HK-2 (cell line): Measurements from ENCODE around the gene ABHD14A.

Source experiments
- DNase-seq: peaks from one replicate; pipeline ENCODE4 v3.0.0-alpha.2; 2018; ENCODE audit not compliant: unreplicated experiment

ABHD14A gene

DNA sequence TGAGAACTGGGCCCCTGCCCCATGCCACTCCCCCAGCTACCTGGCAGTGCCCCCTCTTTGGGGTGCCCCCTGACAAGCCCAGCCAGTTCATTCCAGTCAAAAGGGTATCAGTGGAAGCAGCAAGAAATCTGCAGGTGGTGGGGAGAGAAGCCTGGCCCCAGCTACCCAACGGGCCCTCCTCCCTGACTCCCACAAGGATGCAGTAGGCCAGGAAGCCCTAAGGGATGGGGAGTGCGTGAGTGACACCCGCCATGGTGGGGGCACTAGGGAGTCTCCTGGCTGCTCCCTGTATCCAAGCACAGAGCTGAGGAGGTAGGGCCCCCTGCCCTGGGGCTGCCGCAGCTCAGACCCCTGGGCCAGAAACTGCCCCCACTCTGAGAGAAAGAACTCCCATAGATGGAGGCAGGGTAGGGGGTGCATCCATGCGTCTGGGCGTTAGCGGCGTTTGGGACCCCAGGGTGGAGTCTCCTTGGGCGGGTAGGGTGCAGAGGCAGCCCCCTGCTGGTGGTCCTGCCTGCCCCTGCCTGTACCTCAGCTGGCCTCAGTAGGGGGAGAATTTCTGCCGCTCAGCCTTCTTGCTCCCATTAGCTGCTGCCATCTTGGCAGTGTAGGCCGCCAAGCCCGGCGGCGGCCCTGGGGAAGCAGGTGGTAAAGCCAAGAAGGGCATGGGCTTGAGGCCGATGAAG is 17.2 kb upstream of the ABHD14A start:
- no peak for DNase-seq

DNA sequence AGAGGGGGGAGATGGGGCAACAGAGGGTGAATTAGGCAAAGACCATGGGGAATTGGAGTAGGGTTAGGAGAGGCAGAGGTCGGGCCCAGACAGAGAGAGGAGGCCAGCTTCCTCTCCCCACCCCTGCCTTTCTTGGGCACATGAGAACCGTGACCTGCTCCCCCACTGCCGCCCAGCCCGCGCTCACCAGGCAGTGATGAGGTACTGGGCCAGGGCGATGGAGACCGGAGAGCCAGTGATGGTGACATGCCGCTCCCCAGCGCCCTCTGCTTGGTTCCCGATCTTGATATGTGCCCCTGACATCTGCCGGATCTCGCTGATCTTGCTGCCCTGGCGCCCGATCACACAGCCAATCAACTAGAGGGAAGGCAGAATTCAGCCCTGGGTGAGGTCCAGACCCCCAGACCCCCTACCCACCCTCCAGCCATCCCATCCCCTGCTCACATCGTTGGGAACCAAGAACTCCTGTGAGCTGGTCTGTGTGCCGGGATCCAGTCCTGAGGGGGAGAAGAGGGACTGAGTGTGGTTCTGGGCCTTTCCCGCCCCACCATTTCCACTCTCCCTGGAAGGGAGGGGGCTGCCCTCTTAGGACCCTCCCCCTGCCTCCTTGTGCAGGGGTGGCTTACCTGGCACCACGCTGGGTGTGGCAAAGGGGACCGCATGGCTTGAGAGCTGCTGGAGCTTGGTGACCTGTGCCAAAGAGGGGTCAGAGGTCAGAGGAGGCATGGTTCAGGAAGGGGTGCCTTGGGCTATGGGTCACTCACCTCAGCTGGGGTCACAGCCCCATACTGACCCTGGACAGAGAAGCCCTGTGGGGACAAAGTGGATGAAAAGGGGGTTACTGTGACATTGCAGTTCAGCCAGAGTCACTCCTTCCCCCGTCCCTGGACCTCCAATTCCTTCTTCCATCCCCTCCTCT is 16.0 kb upstream of the ABHD14A start:
- no peak for DNase-seq

DNA sequence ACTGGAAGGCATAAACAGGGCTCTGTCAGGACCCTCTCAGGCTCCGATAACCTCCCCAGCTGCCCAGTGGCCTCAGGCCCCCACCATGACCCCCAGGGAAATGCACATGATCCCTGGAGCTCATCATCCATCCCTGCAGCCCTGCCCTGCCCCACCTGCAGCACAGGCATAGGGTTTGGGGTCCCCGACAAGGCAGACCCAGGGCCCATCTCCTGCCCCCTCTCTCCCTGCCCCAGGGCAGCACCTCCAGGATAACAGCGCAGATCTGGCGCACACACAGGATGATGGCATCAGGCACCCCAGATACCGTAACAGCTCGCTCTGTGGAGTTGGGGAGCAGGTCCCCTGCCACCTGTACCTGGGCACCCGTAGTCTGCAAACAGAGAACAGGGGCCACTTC is 15.2 kb upstream of the ABHD14A start:
- no peak for DNase-seq

DNA sequence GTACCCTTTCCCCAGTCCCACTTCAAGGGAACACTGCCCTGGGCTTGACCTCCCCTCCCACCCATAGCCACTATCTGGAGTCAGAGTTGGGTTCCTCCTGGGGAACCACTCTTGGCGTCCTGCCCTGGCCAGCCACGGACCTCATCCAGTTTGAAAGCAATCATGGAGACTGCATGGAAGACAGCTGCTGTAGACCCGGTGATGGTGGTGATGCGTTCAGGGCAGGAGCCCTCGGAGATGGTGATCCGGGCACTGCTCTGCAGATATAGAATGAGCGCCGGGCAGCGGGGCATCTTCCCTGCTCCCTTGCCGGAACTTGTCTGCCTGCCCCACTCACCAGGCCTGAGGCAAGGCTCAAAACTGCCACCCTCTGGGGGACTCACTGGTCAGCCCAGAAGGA is 14.5 kb upstream of the ABHD14A start:
- no peak for DNase-seq

DNA sequence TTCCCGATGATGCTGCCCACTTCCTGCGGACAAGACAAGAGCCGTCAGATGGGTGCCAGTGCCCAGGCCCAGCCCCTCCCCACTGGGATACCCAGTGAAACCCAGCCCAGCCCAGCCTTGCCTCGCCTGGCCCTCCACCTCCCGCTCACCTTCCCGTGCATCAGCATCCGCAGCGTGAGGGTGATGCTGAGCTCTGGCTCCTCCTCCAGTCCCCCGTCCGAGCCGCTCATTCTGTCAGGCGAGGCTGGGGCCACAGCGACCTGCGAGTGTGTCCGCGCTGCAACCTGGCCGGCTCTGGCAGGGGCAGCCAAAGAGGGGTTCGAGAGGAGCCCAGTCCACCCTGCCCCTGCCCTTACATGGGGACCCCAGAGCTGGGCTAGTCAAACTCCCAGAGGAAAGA is 13.9 kb upstream of the ABHD14A start:
- no peak for DNase-seq

DNA sequence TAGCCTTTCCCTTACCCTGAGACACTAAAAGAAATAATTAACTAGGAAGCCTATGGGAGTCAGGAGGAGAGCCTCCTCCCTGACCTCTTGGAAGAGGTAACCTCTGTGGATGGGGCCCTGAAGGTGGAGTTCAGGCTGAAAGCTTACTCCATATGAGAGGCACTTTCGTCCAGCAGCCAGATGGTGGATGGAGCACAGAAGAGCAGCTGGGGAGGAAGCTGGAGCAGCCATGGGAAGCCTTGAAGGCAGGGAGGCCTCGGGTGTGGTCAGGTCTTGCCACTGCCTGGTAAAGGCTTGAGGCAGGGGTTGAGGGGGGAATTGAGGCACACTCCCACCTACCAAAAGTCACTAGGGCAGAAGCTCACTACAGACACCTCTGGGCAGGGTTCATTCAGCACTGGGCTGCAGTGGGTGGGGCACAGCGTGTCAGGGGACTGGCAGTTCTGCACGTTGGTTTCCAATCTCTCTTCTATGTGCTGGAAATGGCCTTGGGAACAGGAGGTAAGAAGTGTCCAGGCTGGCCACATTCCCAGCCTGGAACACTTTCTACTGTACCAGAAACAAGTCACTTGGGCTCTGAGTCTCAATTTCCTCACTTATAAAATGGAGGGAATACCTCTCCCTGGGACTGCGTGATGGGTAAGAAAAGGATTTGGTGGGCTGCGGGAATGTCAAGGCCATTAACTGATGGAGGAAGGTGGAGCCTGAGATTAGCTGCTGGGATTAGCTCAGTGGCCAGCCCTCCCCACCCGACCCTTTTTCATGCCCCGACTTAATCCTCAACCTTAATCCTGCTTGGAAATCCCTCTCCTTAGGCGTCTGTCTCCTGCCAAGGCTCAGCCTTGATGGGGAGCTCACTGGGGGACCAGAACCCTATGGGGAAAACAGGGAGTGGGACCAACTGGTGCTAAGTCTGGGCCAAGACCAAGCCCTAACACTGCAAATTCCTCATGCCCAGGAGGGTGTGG is 13.0 kb upstream of the ABHD14A start:
- DNase-seq, result no peak

DNA sequence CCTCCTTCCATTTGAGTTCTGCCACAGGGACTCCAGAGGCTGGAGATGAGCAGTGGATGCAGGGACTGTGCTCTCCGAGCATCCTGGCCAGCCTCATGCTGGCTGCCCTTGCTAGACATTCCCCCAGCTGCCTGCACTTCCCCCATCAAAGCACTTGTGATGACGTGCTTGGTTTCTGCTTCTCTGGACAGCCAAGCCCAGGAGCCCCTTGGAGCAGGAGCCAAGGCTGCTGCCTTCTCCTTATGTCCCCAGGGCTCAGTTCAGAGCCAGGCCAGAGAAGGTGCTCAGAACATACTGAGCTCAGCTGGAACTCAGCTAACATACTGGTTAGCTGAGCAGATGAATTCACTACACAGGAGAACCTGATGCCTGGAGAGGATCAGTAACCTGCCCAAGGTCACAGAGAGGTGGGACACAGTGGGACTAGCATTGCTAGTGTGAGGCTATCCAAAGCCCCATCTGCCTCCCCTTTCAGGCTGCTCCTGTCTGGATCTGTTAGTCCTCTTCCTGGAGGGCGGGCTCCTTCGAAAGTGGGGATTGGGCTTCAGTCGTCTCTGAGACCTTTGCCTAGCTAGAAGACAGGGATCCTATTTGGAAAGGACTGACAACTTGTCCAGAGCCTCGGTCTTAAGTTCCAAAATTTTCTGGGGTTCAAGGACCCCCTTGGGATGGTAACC is 11.9 kb upstream of the ABHD14A start:
- DNase-seq, result no peak

DNA sequence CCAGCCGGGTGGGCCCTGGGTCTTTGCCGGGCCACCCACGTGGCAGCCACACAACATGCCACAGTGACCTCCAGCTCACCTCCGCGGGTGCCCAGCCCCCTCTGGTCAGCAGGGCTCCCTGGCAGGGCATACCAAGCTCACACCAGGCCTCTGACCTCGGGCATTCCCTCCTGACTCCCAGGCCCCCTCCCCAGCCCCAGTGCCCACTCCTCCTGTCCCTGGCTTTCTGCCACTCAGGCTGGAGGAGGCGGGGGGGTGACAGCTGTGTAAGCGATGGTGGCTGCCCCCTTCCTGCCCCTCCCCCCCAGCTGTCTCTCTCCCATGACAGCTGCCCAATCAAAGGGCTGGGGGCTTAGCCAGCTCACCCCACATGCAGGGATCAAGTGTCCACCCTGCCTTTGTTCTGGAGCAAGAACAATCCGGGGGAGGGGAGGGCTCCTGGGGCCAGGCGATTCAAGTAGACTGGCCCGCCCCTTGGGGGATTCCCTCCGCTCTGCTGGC is 10.9 kb upstream of the ABHD14A start:
- no peak for DNase-seq

DNA sequence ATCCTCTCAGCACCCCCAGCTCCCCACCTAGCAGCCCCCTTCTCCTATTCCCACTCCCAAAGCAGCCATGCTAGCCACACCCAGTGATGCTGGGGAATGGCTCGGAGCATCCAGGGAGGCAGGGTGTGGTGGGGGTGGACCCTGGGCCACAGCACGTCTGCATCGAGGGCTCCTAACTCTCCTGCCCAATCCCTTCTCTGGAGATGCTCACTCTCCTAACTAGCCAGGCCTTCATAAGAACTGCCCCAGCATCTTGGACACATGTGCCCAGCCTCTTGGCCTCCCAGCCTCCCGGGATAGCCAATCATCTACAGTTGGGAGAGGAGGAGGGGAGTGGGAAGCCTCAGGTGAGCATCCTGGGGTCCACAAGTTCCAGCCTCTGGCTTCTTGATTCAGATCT is 10.3 kb upstream of the ABHD14A start:
- no peak for DNase-seq

DNA sequence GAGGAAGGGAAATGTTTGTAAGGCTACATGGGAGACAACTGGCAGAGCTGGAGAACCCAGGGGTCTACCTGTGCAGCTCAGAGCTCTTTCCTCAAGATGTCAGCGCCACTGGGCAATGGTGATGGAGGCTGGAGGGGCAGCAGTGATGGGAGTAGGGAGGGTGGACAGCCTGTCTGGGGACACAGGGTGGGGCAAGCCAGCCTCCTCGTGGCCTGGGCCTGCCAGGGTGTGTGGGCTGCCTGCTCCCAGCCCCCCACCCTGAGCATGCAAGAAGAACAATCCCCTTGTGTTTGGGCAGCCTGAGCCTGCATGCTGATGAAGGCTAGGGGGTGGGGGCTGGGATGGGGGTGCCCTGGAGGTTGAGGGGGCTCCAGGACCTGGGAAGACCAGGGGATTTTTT is 8.8 kb upstream of the ABHD14A start:
- no peak for DNase-seq

DNA sequence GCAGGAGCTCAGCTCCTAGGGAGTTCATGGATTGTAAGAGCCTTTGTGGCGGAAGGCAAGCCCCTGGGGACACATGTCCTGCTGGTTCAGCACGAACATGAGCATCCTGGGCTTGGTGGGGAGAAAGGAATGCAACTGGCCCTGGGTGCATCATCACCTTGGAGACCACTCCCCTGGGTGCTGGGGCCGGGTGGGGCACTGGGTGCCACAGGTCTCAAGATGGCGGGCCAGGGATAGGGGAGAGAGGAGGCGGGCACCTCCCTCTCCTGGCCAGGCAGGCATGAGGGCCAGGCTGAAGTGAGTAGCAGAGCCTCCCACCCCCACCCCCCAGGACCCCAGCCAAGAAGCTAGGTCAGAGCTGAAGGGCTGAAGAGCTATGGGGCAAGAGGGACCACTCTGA is 8.4 kb upstream of the ABHD14A start:
- DNase-seq, result no peak

DNA sequence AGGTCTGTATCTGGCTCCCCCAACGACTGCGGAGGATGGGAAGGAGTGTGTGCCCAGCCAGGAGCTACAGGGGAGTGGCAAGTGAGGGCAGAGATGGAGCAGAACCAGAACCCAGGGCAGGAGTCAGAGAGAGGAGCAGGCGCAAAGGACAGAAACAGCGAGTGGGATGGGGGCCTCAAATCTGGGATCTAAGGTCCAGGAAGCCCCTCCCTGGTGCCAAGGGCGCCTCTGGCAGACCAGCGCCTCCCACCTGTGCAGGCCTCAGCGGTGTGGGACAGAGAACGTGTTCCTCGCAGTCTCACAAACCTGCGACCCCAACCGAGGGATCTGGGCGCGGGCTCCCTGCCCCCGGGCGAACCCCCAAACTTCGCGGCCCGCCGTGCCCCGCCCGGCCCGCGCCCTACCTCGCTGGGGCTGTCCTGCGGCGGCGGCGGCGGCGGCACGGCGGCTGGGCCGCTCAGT is 7.9 kb upstream of the ABHD14A start:
- no peak for DNase-seq

DNA sequence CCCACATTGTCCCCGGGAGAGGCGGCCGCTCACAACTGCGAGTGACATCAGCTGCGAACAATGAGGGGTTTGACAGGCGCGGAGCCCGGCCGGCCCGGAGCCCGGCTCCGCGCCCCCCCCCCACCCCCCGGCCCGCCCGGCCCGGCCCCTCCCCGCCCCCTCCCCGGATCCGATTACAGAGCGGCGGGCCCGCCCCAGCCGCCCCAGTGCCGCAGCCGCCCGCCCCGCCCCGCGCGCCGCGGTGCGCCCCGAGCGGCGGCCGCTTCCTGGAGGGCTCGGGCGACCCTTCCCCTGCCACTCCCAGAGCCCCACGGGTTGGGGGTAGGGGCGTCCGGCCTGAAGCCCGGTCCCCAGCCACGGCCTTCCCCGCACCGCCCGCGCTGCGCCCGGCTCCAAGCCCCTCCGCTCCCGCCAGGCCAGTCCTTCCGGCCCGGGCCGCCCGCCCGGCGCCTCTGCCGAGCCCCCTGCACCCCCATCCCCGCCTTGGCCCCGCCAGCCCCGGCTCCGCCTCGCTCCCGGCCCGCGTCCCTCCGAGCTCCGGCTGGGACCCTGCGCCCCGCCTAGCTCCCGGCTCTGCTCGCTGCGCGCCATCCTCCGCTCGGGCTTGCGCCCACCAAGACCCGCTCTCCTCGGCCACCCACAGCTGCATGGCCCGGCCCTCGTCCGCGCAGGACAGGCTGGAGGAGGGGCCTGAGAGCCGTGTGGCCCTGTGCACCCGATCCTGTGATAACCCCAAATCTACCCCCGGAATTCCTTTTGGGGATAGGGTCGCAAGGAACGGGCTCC is 7.3 kb upstream of the ABHD14A start, which contains the start of gene PCBP4:
PCBP4 (minus strand) TSS at position 71 of the 786 bp plus-strand sequence. CDS start 6,214 bp downstream, outside the sequence.
- DNase-seq, result peak; percentile 57

DNA sequence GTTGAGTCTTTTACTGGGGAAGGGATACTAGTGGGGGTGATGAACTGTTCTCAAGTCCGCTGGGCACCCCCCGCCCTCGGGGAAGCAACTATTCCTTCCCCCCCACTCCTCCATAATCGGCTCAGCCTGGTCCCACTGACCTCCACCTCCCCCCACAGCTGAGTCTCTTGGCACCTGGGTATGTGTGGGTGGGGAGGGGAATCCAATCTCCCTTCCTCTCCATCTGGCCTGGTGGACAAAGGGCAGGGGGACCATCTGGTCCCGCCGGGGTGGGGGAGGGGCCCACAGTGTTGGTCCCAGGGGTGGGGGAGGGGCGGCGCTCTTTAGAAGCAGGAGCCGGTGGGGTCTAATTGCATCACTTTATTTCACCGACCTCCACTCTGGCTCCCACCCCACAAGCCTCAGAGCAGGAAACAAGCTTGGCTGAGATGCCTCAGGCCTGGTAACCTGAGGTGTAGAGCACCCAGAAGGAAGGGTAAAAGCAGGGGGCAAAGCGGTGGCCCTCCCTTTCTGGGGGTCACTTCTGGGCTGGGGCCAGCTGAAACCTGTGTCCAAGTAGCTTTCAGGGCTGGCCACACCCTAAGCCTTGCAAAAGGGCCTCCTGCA is 6.6 kb upstream of the ABHD14A start:
- DNase-seq, result no peak

DNA sequence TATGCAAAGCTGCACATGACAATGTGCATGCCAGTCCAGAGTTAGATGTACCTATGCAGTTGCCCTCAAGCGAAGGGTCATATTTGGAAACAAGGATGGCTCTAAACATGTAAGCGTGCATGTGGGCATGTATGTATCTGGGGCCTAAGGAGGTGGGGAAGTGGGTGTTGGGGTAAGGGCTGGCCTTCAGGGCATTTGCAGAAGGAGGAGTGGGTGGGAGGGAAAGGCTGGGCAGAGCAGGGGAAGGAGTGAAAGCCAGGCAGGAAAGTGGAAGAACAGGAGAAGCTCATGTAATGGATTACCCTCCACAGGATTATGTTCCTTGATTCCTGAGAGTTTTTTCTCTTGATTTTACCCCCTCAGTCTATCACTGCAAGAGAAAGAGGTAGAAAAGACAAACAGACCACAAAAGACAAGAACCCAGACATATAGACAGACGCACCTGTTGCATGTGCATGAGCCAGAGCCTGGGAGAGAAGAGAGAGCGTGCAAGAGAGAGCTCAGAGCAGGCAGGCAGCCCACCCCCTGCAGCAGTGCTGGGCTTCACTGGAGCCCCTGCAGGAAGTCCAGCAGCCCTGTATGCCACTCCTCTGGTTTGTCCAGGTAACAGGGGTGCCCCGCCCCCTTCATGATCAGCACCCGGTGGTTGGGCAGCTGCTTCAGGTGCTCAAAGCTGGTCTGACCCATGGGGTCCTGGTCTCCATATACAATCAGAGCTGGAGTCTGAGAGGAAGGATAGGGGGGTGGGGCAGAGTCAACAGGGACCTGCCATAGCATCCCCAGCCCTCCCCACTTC is 5.8 kb upstream of the ABHD14A start:
- no peak for DNase-seq

DNA sequence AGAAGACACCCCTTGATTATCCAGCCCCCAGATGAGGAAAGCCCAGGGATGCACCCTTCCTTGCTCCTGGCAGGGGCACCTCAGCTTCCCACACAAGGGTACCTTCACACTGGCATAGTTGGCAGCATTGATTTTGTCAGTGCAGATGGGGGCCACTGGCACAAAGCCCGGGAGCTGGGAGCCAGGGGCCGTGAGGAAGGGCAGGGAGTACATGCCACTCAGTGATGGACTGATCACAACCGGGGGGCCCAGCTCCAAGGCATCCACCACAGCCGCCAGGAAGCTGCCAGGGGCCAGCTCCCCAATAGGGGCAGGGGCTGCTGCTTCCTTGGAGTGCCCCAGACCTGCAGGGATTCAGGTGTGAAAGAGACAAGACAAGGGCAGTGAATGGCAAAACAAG is 5.0 kb upstream of the ABHD14A start:
- DNase-seq, result no peak

DNA sequence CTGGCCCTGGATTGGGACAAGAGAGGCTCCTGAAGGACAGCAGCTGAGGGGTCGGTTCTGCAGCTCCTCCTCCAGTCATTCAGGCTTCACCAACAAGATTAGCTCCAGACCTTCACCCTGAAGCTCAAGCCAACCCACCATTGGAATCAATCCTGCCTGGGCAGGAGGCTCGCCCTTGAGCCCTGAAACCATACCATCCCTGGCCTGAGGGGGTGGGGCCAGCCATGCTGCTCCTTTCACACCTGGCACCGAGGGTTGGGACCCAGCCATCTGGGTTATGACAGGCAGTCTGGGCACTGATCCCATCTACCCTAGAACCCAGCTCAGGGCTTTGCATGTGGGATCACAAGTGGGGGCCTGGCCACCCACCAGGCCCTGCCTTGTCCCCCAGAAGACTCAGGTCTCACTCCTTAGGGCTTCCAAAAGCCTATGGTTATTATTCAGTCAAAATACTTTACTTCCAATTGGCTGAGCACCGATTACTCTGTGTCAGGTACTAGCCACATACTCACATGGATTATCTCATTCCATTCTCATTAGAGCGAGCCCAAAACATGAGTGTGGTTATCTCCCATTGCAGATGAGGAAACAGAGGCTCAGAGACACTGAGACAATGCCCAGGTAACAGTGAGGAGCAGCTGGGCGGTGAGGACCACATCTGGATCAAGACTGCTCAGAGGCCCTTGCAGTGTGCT is 4.1 kb upstream of the ABHD14A start:
- DNase-seq, result no peak

DNA sequence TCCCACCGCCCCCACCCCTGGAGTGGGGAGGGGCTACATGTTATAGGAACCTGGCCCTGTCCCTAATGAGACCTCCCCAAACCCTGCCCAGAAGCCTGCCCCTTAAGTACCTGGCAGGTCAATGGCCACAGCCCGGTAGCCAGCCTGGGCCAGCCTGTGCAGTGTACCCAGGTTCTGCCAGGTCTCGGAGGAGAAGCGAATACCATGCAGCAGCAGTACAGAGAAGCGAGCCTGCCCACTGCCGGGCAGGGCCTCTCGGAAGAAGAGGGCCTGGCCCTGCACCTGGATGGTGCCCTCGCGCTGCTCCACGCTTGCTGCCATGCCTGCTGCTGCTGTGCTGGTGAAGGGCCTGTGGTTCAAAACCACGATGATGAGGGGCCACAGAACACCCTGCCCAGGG is 3.5 kb upstream of the ABHD14A start:
- DNase-seq, result no peak
